Suprapubic skin (tissue), 4 donors: ENCODE data around the gene IPO13. TPM values are rescaled to one million over a fixed set of nuclear protein-coding genes. Genes with fewer than 3 reads are reported as not detected.

Experiments
- DNase-seq, 2 donors: peaks; one replicate each; pipeline ENCODE4 v3.0.0-alpha.2; 2019; ENCODE audit warnings: low spot score in 2 of 2
- H3K27ac ChIP-seq: fragments of 200-600 bp; sonication (generic); one replicate; pipeline ENCODE4 v1.5.1; 2019
- H3K27me3 ChIP-seq: fragments of 200-600 bp; sonication (generic); one replicate; pipeline ENCODE4 v1.5.1; 2019
- H3K36me3 ChIP-seq: fragments of 200-600 bp; sonication (generic); one replicate; pipeline ENCODE4 v1.5.1; 2019
- H3K4me1 ChIP-seq: fragments of 200-600 bp; sonication (generic); one replicate; pipeline ENCODE4 v1.5.1; 2019
- H3K4me3 ChIP-seq: fragments of 200-600 bp; sonication (generic); one replicate; pipeline ENCODE4 v1.5.1; 2019; ENCODE audit warnings: mild to moderate bottlenecking
- H3K9me3 ChIP-seq: fragments of 200-600 bp; sonication (generic); one replicate; pipeline ENCODE4 v1.5.1; 2019
- EP300 ChIP-seq: sonication (generic); formaldehyde crosslinking; IDR thresholded peaks from one replicate; pipeline ENCODE4 v1.6.1; 2017; ENCODE audit warnings: antibody characterized with exemption
- POLR2A ChIP-seq, 2 donors: fragments of 450-650 bp; IDR thresholded peaks; one replicate each; pipeline ENCODE4 v1.6.1; 2017; ENCODE audit warnings: antibody characterized with exemption in 2 of 2, mild to moderate bottlenecking in 2 of 2, moderate library complexity in 2 of 2
- POLR2AphosphoS5 ChIP-seq, 3 donors: sonication (generic); formaldehyde crosslinking; IDR thresholded peaks; one replicate each; pipeline ENCODE4 v1.6.1; 2017; ENCODE audit warnings: antibody characterized with exemption in 3 of 3
- WGBS: methylation state at CpG from one replicate; pipeline ENCODE4 v1.1.5; 2018; 5-methylcytosine and 5-hydroxymethylcytosine counted together
- total RNA-seq, 4 donors: library from RNA; depleted of rRNA; stranded (reverse); fragments of >200 nt; gene quantifications; one replicate each; pipeline ENCODE4 v1.1.0, GENCODE V29; 2016
- TF ChIP-seq, protein P1 (sequence below), 2 donors: fragments of 200-600 bp in 1 of 2; fragments of 450-650 bp in 1 of 2; sonication (generic) in 1 of 2; IDR thresholded peaks; one replicate each; pipeline ENCODE4 v1.5.1; 2016 to 2019; ENCODE audit warnings: antibody characterized with exemption in 2 of 2, mild to moderate bottlenecking in 1 of 2, moderate library complexity in 1 of 2

Gene IPO13
- total RNA-seq, 4 donors from 2014 or later, result 30.8 to 41.0 (median 34.8) TPM

DNA sequence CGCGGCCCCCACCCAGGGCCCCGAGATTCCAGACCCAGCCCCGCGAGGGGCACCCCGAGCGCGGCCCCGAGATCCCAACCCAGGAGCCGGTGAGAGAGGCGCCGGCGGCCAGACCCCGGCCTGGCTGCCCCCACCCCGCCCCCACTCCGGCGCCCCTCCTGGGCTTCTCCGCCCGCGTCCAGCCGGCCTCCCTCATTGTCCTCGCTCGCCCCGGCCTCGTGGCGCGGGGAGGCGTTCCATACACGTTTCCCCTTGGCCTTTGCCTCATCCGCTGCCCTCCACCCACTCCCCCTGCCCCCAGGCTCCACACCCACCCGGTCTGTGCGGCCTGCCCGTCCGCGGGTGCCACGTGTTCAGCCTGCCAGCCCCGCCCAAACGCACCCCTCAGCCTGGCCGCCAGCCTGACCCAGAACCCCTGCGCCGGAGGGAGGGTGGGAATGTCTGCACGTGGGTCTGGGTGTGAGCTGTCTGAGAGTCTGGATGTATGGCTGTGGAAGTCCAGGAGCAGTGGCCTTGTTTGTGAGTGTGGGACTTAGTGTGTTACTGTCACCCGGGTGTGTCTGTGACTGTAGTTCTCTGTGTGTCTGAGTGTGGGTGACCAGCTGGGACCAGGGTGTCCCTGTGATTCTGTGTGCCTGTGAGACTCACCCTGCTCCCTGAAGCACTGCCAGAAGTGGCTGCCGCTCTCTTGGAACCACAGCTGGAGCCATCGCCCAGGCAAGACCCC is 32.9 kb downstream of the IPO13 start:
- H3K4me1 ChIP-seq, result peaks cover 57% of the 10 kb centered on the region
- DNase-seq, result peak in 1 of 2 donors; percentile 83
- H3K36me3 ChIP-seq, result peaks cover 16% of the 10 kb centered on the region
- H3K27ac ChIP-seq, result peak overlapping the region; percentile 65
- TF ChIP-seq POLR2A (IDR thresholded peaks at IDR 0.05) (no peak), POLR2AphosphoS5 (IDR thresholded peaks at IDR 0.05) (no peak), EP300 (no peak)
- TF ChIP-seq, protein P1, sequence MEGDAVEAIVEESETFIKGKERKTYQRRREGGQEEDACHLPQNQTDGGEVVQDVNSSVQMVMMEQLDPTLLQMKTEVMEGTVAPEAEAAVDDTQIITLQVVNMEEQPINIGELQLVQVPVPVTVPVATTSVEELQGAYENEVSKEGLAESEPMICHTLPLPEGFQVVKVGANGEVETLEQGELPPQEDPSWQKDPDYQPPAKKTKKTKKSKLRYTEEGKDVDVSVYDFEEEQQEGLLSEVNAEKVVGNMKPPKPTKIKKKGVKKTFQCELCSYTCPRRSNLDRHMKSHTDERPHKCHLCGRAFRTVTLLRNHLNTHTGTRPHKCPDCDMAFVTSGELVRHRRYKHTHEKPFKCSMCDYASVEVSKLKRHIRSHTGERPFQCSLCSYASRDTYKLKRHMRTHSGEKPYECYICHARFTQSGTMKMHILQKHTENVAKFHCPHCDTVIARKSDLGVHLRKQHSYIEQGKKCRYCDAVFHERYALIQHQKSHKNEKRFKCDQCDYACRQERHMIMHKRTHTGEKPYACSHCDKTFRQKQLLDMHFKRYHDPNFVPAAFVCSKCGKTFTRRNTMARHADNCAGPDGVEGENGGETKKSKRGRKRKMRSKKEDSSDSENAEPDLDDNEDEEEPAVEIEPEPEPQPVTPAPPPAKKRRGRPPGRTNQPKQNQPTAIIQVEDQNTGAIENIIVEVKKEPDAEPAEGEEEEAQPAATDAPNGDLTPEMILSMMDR (IDR thresholded peaks at IDR 0.05), result no peak
- H3K4me3 ChIP-seq, result peak overlapping the region; percentile 85
- no peaks in the 10 kb centered on the region for H3K27me3 ChIP-seq
- 0% methylated on average over 5 of the region's 45 CpGs for WGBS
- no peaks in the 10 kb centered on the region for H3K9me3 ChIP-seq

DNA sequence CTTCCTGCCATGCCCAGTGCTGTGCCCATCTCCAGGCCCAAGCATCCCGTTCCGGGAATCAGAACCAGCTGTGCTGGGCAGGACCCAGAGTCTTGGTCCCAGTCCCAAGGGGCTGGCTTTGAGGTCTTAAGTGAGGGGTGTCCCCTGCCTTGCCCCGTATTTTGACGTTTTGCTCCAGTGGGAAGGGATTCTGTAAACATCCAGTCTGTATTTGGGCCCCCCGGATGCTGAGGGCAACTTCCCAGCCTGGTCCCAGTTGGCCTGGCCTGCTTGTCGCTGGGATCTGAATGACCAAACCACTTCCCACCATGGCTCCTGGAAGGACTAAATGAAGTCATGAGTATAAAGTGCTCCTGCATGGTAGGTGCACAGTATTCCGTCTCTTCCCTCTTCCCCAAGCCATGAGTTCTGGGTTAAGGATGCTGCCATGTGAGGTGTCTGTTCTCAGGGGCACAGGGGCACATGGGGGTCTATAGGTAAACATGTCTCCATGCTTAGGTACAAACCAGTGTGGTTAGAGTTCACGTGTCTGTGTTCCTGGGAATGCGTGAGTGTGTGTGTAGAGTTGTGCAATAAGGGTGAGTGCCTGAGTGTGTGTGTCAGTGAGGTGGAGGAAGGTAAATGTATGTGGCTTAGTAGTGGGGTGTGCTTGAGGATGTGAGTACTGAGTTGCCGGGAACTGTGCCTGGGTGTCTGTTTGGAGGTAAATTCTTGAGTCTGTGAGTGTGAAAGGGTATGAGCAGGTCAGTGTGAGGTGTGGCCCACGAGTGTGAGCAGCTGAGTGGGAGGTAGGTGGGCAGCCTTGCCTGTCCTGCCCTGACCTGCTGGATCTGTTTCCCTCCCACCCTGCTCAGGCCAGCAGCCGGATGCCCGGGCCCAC is 33.7 kb downstream of the IPO13 start:
- WGBS, result 34% methylated on average over 11 of the region's 13 CpGs
- no peak for TF ChIP-seq POLR2A (IDR thresholded peaks at IDR 0.05)
- TF ChIP-seq EP300, result no peak
- TF ChIP-seq, protein P1 (IDR thresholded peaks at IDR 0.05), result no peak
- TF ChIP-seq POLR2AphosphoS5 (IDR thresholded peaks at IDR 0.05), result no peak
- Histone ChIP-seq H3K27me3 (no peaks in the 10 kb centered on the region), H3K4me1 (peaks cover 54% of the 10 kb centered on the region), H3K4me3 (peak overlapping the region; percentile 85), H3K36me3 (peaks cover 22% of the 10 kb centered on the region), H3K27ac (peak overlapping the region; percentile 65), H3K9me3 (no peaks in the 10 kb centered on the region)
- no peak for DNase-seq

- no peak overlapping the region for H3K27ac ChIP-seq
- no peaks in the 10 kb centered on the region for H3K9me3 ChIP-seq
- H3K27me3 ChIP-seq, result no peaks in the 10 kb centered on the region
- peaks cover 48% of the 10 kb centered on the region for H3K4me1 ChIP-seq
- TF ChIP-seq POLR2A (IDR thresholded peaks at IDR 0.05), result no peak
- no peak for TF ChIP-seq POLR2AphosphoS5 (IDR thresholded peaks at IDR 0.05)
- TF ChIP-seq, protein P1 (IDR thresholded peaks at IDR 0.05), result no peak
- no peak for TF ChIP-seq EP300
- H3K4me3 ChIP-seq, result no peak overlapping the region
- H3K36me3 ChIP-seq, result peaks cover 29% of the 10 kb centered on the region
- peak in 1 of 2 donors; percentile 79 for DNase-seq
- 70% methylated on average over 2 of the region's 20 CpGs for WGBS
Measured at GRCh38 chr1:43981135-43981491, 34.4 kb downstream of the IPO13 start.

DNA sequence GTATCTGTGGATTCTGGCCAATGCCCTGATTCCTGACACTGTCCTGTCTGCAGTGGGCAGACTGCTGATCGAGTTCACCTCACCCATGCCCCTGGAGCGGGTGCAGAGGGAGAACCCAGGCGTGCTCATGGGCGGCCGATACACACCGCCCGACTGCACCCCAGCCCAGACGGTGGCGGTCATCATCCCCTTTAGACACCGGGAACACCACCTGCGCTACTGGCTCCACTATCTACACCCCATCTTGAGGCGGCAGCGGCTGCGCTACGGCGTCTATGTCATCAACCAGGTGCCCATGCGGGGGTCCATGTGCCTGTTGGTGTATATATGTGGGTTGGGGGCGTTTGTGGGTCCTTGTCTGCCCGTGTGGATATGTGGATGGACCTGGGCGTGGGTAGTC is 34.9 kb downstream of the IPO13 start:
- H3K27ac ChIP-seq, result no peak overlapping the region
- TF ChIP-seq, protein P1 (IDR thresholded peaks at IDR 0.05), result no peak
- TF ChIP-seq EP300 (no peak), POLR2AphosphoS5 (IDR thresholded peaks at IDR 0.05) (no peak), POLR2A (IDR thresholded peaks at IDR 0.05) (no peak)
- peaks cover 43% of the 10 kb centered on the region for H3K4me1 ChIP-seq
- no peak for DNase-seq
- no peaks in the 10 kb centered on the region for H3K9me3 ChIP-seq
- peaks cover 29% of the 10 kb centered on the region for H3K36me3 ChIP-seq
- no peaks in the 10 kb centered on the region for H3K27me3 ChIP-seq
- WGBS, result 93% methylated on average over 15 of the region's 20 CpGs
- no peak overlapping the region for H3K4me3 ChIP-seq

DNA sequence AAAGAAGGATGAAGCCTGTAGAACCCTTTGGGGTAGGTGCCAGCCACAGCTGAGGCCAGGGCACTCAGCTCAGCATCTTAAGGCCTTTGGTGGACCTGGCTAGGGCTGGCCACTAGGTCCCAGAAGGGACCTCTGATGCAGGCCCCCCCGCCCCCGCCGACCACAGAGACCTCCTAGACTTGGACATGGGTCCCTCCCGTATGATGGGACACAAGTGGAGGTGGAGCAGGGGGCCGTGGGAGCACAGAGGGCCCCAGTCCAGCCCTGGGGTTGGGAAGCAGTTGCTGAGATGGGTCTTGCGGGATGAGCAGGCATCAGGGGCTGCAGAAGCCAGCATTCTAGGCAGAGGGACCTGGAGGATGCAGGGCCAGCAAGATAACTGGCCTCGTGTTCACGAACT is 35.5 kb downstream of the IPO13 start:
- Histone ChIP-seq H3K9me3 (no peaks in the 10 kb centered on the region), H3K27ac (no peak overlapping the region)

More for the DNA sequence above, 35.5 kb downstream of the IPO13 start:
- H3K4me3 ChIP-seq, result no peak overlapping the region
- peaks cover 37% of the 10 kb centered on the region for H3K4me1 ChIP-seq
- TF ChIP-seq, protein P1 (IDR thresholded peaks at IDR 0.05), result no peak
- TF ChIP-seq POLR2A (IDR thresholded peaks at IDR 0.05) (no peak), POLR2AphosphoS5 (IDR thresholded peaks at IDR 0.05) (no peak), EP300 (no peak)
- no peaks in the 10 kb centered on the region for H3K27me3 ChIP-seq
- peaks cover 25% of the 10 kb centered on the region for H3K36me3 ChIP-seq
- no peak for DNase-seq
- WGBS, result 93% methylated on average over 5 of the region's 8 CpGs
